ENCODE measurements around the gene PACSIN1.

Gene PACSIN1, protein sequence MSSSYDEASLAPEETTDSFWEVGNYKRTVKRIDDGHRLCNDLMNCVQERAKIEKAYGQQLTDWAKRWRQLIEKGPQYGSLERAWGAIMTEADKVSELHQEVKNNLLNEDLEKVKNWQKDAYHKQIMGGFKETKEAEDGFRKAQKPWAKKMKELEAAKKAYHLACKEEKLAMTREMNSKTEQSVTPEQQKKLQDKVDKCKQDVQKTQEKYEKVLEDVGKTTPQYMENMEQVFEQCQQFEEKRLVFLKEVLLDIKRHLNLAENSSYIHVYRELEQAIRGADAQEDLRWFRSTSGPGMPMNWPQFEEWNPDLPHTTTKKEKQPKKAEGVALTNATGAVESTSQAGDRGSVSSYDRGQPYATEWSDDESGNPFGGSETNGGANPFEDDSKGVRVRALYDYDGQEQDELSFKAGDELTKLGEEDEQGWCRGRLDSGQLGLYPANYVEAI

DNA sequence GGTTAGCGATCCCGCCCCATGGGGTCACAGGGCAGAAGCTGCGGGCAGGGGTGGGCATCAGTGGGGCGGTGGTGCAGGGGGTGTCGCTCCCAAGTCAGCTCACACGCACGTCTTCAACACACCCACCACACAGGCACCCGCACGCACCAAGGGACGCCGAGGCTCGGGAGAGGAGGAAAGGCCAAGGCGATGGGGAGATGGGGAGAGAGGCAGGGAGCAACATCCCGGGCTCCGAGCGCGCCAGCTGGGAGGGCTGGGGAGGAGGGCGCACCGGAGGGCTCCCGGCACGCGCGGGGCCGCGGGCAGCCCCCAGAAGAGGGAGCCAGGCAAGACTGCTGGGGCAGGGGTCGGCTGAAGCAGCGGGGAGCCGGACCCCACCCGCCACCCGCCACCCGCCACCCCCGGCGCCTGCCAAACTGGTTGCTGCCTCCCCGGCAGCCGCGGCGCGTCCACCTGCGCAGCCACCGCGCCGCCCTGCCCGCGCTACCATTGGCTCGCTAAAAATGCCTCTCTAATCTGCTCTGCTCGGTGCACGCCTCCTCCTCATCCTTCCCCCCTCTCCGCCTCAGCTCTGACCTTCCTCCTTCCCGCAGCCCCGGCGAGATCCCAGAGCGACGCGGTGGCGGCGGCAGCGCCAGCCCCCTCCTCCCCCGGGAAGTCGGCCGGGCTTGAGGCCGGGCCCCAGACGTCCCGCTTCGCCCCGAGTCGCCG, at the start of gene PACSIN1:
Gene PACSIN1, plus strand, starts transcription at position 546 of the 711 bp plus-strand sequence. CDS start 60,230 bp downstream, outside the sequence.
- DNase-seq (ENCODE audit: low spot score) = peak; percentile 82

- DNase-seq (ENCODE audit: low spot score) = no peak
These were observed 49.0 kb upstream of the PACSIN1 start for GRCh38 chr6:34416877-34417371.

DNA sequence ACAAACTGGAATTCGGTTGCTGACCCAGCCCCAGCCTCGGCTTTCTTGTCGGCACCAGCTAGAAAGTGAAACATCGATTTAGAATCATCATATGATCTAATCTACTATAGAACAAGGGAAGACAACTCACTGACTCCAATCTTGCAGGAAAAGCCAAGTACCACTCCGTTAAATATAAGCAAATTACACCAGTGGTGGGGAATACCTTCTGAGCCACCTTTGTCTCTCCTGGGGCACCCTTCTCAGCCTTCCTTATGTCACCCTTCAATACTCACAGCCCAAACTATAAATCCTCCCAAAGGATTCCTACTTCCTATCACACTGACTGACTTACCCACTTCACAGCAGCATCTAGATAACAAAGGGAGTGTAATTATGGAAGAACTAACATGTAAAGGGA, 47.5 kb upstream of the PACSIN1 start:
- DNase-seq (ENCODE audit: low spot score) = no peak

- DNase-seq (ENCODE audit: low spot score) = no peak
These were observed 42.6 kb upstream of the PACSIN1 start for GRCh38 chr6:34423254-34423653.

GRCh38 chr6:34424200-34425131, 41.4 kb upstream of the PACSIN1 start:
- DNase-seq (ENCODE audit: low spot score) = no peak

DNA sequence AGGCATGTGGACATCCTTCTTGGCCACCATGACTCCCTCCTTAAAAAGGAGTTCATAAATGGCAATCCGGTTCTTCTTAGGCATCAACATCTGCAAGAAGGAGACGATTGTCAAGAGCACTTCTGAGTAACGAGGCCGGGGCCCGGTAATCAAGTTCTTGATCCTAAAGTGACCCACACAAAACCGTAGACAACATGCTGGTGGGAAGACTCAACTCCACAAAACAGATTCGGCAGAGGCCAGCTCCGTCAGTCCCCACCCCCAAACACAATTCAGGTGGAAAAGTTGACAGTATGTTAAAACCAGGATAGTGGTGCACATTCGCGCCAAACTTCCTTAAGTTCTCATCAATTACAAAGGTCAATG, 40.8 kb upstream of the PACSIN1 start:
- no peak for DNase-seq (ENCODE audit: low spot score)

DNA sequence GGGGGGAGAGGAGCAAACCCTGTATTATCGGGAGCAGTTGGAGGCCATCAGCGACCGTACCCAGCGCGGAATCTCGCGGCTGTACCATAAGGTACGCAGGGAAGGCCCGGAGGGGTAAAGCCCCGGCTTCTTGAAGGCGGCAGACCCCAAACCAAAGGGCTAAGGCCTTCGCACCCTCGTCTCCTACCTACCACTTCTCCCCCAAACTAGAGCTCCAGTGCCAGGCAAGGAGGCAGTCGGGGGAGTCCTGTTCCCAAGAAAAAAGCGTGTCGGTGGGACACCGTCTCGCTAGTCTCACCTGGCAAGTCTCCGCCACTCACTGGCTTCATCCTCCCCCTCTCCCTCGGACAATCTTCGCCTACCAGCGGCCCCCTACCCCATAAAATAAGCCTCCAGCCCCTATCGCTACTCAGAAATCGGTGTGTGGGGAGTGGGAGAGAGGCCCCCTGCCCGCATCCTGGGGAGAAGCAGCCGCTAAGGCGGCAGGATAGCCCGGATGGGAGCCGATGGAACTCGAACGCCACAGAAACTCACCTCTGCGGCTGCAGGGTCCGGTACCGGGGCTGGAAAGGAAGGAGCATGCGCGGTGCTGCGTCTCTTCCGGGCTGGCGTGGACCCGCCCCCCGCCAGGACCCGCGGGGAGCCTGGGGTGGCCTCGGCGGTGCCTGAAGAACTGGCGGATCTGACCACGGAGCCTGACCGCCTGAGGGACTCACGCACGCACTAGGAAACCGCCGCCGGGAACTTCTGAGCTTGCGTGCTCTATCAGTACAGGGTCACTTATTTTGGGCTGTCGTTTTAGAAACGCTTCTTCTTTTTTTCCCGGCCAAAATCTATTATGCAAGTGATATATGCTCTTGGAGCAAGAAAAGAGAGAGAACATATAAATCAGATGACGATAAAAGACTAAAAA, 40.1 kb upstream of the PACSIN1 start, which contains the start of gene RPS10:
Gene RPS10, minus strand, starts transcription at position 572 of the 913 bp plus-strand sequence. CDS start 848 bp downstream, outside the sequence.
- DNase-seq (ENCODE audit: low spot score) = peak; percentile 94

- no peak for DNase-seq (ENCODE audit: low spot score)
These were observed 30.0 kb upstream of the PACSIN1 start for GRCh38 chr6:34435916-34436315.

DNA sequence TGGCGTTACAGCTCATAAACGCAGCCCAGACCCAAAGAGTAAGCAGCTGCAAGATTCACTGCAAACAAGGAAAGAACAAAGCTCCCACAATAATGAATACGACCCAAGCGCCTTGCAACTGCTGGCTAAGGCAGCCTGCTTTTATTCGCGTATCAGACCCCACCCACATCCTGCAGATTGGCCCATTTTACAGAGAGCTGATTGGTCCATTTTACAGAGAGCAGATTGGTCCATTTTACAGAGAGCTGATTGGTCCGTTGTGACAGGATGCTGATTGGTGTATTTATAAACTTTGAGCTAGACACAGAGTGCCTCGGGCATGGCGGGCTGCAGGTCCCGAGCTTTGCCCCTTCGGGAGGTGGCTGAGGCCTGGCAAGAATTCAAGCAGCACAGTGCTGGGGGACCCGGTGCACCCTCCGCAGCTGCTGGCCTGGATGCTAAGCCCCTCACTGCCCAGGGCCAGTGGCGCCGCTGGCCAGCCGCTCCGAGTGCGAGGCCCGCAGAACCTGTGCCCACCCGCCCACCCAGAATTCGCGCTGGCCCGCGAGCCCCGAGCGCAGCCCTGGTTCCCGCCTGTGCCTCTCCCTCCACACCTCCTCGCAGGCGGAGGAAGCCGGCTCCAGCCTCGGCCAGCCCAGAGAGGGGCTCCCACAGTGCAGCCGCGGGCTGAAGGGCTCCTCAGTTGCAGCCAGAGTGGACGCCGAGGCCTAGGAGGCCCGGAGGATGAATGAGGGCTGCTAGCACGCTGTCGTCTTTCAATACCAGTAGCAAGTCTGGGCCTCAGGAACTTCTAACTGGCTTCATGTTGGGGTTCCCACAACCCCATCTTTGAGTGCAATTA, 28.9 kb upstream of the PACSIN1 start:
- no peak for DNase-seq (ENCODE audit: low spot score)

DNA sequence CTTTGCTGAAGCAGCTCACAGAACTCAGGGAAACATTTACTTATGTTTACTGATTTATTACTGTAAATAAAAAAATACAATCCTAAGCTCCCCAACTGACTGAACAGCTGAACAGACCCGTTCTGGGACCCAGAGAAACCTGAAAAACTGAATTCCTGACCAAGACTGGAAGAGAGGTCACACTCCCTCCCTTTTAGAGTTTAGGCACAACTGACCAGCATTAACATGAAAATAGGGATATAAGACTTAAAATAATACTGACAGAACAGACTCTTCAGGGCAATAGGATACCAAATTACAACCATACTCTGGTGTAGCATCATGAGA, 28.3 kb upstream of the PACSIN1 start:
- no peak for DNase-seq (ENCODE audit: low spot score)

DNA sequence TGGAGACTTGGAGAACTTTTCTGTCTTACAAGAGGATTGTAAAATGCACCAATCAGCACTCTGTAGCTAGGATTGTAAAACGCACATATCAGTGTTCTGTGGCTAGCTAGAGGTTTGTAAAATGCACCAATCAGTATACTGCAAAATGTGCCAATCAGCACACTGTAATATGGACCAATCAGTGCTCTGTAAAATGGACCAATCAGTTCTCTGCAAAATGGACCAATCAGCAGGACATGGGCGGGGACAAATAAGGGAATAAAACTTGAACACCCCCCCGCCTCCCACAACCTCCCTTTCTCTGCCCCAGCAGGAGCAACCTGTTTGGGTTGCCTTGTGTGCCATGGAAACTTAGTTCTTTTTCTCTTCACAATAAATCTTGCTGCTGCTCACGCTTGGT, 27.2 kb upstream of the PACSIN1 start:
- DNase-seq (ENCODE audit: low spot score) = no peak

DNA sequence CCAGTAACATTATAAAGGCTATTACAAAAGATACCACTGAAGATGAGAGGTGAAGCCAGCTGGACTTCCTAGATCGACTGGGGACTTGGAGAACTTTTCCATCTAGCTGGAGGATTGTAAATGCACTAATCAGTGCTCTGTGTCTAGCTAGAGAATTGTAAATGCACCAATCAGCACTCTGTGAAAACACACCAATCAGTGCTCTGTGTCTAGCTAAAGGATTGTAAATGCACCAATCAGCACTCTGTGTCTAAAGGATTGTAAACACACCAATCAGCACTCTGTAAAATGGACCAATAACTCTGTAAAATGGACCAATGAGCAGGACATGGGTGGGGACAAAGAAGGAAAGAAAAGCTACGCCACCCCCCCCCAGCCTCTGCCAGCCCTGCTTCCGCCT, 26.4 kb upstream of the PACSIN1 start:
- DNase-seq (ENCODE audit: low spot score) = no peak

DNA sequence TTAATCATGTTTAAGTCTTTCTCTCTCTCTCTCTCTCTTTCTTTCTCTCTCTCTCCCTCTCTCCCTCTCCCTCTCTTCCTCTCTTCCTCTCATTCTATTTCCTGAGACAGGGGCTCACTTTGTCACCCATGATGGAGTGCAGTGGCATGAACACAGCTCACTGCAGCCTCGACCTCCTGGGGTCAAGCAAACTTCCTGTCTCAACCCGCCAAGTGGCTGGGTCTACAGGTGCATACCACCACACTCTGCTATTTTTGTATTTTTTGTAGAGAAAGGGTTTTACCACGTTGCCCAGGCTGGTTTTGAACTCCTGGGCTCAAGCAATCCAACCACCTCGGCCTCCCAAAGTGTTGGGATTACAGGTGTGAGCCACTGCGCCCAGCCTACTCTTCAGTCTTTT, 24.4 kb upstream of the PACSIN1 start:
- no peak for DNase-seq (ENCODE audit: low spot score)

DNA sequence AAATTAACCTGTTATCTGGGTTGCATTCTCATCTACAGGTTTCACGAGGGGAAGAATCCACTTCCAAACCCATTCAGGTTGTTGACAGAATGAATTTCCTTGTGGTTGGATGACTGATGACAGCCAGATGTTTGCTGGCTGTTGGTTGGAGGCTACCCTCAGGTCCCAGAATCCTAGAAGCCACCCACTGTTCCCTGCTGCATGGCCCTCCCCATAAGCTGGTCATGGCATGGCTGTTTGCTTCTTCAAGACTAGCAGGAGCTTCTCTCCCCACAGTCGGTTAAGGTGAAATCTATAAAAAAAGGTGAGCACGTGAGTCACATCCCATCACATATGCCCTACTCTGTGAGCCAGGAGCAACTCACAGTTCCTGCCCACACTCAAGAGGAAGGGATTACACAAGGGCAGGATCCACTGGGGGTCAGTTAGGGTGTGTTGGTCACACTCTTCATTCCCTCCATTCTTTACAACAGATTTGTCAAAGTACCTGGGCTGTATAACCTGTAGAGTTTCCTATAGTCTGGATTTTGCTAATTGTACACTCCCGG, 20.5 kb upstream of the PACSIN1 start:
- DNase-seq (ENCODE audit: low spot score) = no peak

DNA sequence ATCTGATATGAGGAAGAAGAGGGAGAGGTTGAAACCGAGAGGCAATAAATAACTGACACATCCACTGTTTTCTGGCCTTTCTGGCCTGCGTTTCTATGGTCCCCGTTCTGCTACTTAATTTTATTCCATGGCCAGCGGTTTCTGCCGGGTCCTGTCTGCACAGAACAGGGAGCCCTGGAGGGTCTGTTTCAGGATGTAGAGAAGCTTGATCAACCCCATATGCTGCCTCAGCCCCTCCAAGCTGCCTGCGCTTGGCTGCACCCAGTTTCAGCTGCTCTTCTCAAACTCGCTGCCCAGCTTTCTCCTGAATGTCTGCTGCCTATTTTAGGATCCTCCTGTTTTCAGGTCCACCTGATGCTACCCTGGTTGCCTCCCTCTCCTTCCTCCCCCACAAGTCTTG, 18.5 kb upstream of the PACSIN1 start:
- no peak for DNase-seq (ENCODE audit: low spot score)

- DNase-seq (ENCODE audit: low spot score) = no peak
These were observed 18.0 kb upstream of the PACSIN1 start for GRCh38 chr6:34447910-34448309.

DNA sequence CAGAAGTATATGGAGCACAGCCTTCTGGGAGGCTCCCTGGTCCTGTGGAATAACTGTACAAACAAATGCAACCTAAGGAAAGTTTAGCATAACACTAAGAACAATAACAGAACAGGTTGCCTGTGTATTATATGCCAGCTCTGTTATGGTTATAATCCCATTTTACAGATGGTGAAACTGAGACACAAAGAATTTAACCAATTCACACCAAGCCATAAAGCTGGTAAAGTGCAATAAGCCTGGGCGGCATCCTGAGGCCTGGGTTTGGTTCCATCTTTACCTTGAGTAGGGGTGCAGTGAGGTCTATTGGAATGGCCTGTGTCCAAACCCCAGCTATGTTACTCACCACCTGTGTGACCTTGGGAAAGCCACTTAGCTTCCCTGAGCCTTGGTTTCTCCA, 14.7 kb upstream of the PACSIN1 start:
- no peak for DNase-seq (ENCODE audit: low spot score)

DNA sequence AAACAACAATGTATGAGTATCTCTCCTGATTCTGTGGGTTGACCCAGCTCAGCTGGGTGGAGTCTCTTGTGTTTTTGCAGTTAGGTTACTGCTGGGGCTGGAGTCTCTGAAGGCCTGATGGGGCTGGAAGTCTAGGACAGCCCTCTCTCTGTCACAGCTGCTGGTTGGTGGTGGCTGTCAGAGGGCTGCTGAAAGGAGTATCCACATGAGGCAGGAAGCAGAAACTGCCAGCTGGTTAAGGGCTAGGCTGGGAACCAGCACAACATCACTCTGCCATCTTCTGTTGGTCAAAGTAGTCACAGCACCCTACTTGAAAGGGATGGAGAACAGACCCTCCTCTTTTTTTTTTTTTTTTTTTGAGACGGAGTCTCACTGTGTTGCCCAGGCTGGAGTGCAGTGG, 10.0 kb upstream of the PACSIN1 start:
- no peak for DNase-seq (ENCODE audit: low spot score)

- DNase-seq (ENCODE audit: low spot score) = no peak
These were observed 8.5 kb upstream of the PACSIN1 start for GRCh38 chr6:34457382-34457741.
